H1 (cell line): Measurements from ENCODE around the gene NFAT5. TPM values are rescaled to one million over a fixed set of nuclear protein-coding genes. Genes with fewer than 3 reads are reported as not detected.

Experiments
- CTCF ChIA-PET: fragments of 300-600 bp; sonication (Branson Sonifier 250); formaldehyde crosslinking; loops from one replicate; lab custom pipeline; 2021; ENCODE audit not compliant: partially characterized antibody; lab: Charles Lee
- POLR2A ChIA-PET: fragments of 300-600 bp; sonication (Branson Sonifier 250); formaldehyde crosslinking; loops from one replicate; lab custom pipeline; 2021; ENCODE audit warnings: inconsistent platforms; ENCODE audit not compliant: partially characterized antibody; lab: Charles Lee
- DNase-seq, 2 experiments: peaks; one replicate each; pipeline versions ENCODE4 v3.0.0 to v3.0.0-alpha.2; 2010 to 2022; ENCODE audit warnings: low spot score in 2 of 2, low read depth in 1 of 2, mixed read lengths in 1 of 2
- FAIRE-seq: peaks from 2 replicates; lab custom pipeline; 2011; peaks lifted over from hg19 to GRCh38; lab: Jason Lieb, UNC
- H2AFZ ChIP-seq: 2 replicates; pipeline ENCODE4 v1.8.1; 2012; ENCODE audit warnings: low read length, inconsistent platforms
- H2AK5ac ChIP-seq: 2 replicates; pipeline ENCODE4 v1.6.1; 2013; ENCODE audit warnings: low read depth, low read length
- H2BK120ac ChIP-seq: replicated peaks from 2 replicates; pipeline ENCODE3; 2013; ENCODE audit warnings: low read depth, low read length, inconsistent platforms
- H2BK12ac ChIP-seq: 2 replicates; pipeline ENCODE4 v1.6.1; 2013; ENCODE audit warnings: low read depth, low read length
- H2BK15ac ChIP-seq: 2 replicates; pipeline ENCODE4 v1.6.1; 2013; ENCODE audit warnings: low read length
- H2BK20ac ChIP-seq: 2 replicates; pipeline ENCODE4 v1.6.1; 2013; ENCODE audit warnings: low read length
- H2BK5ac ChIP-seq: 2 replicates; pipeline ENCODE4 v1.6.1; 2013; ENCODE audit warnings: low read depth, low read length
- H3K14ac ChIP-seq: 2 replicates; pipeline ENCODE4 v1.6.1; 2013; ENCODE audit warnings: inconsistent platforms; ENCODE audit not compliant: insufficient read length
- H3K18ac ChIP-seq: 2 replicates; pipeline ENCODE4 v1.6.1; 2013; ENCODE audit warnings: low read length; ENCODE audit errors: extremely low read depth
- H3K23ac ChIP-seq: 2 replicates; pipeline ENCODE4 v1.6.1; 2013; ENCODE audit warnings: inconsistent platforms; ENCODE audit not compliant: insufficient read length
- H3K23me2 ChIP-seq: 2 replicates; pipeline ENCODE4 v1.6.1; 2013; ENCODE audit warnings: low read depth, low read length
- H3K27ac ChIP-seq: 2 replicates; pipeline ENCODE4 v1.6.1; 2011; ENCODE audit warnings: low read depth, low read length, inconsistent platforms
- H3K27me3 ChIP-seq, 4 experiments: replicated peaks in 1 of 4; 1 replicate in 1 of 4; 2 replicates in 3 of 4; pipeline versions ENCODE4 v1.6.1 to v1.8.1; 2011 to 2013; ENCODE audit warnings: low read length in 3 of 4, mild to moderate bottlenecking in 3 of 4, inconsistent platforms in 2 of 4, mixed read lengths in 2 of 4, moderate library complexity in 1 of 4; ENCODE audit not compliant: control insufficient read depth in 3 of 4, insufficient read depth in 3 of 4; ENCODE audit errors: extremely low read depth in 1 of 4
- H3K36me3 ChIP-seq, 4 experiments: 2 replicates each; pipeline versions ENCODE4 v1.6.1 to v1.8.1; 2011 to 2013; ENCODE audit warnings: mild to moderate bottlenecking in 4 of 4, low read length in 3 of 4, moderate library complexity in 2 of 4, control low read depth in 1 of 4, inconsistent platforms in 1 of 4; ENCODE audit not compliant: insufficient read depth in 4 of 4, control insufficient read depth in 2 of 4
- H3K4ac ChIP-seq: replicated peaks from 2 replicates; pipeline ENCODE3; 2013; ENCODE audit warnings: low read length, low read depth, mixed read lengths, inconsistent platforms; ENCODE audit not compliant: insufficient read length
- H3K4me1 ChIP-seq, 4 experiments: replicated peaks in 1 of 4; 1 replicate in 1 of 4; 2 replicates in 3 of 4; pipeline versions ENCODE4 v1.6.1 to v1.8.1; 2011 to 2013; ENCODE audit warnings: low read length in 3 of 4, inconsistent platforms in 2 of 4, mixed read lengths in 1 of 4; ENCODE audit not compliant: insufficient read depth in 4 of 4, control insufficient read depth in 3 of 4
- H3K4me2 ChIP-seq, 2 experiments: 2 replicates each; pipeline versions ENCODE4 v1.6.1 to v1.8.1; 2011 to 2013; ENCODE audit warnings: low read depth in 2 of 2, low read length in 2 of 2, control low read depth in 1 of 2, inconsistent platforms in 1 of 2, mild to moderate bottlenecking in 1 of 2; ENCODE audit not compliant: insufficient read depth in 1 of 2
- H3K4me3 ChIP-seq, 4 experiments: fragments of 200-600, 300-600 bp in 1 of 4; sonication (generic), shearing (Covaris generic), sonication (Bioruptor Twin) in 1 of 4; 2 replicates each; pipeline versions ENCODE4 v1.5.1 to v1.8.1; 2011 to 2016; ENCODE audit warnings: low read length in 4 of 4, low read depth in 3 of 4, control low read depth in 2 of 4, inconsistent platforms in 2 of 4, mild to moderate bottlenecking in 2 of 4, mixed read lengths in 1 of 4, moderate library complexity in 1 of 4; ENCODE audit not compliant: insufficient read depth in 2 of 4; ENCODE audit errors: extremely low read depth in 1 of 4
- H3K56ac ChIP-seq: replicated peaks from 2 replicates; pipeline ENCODE3; 2013; ENCODE audit warnings: low read depth, mild to moderate bottlenecking, mixed read lengths, low read length, inconsistent platforms; ENCODE audit not compliant: insufficient read length
- H3K79me1 ChIP-seq: 2 replicates; pipeline ENCODE4 v1.6.1; 2013; ENCODE audit warnings: low read depth, low read length, control low read depth
- H3K79me2 ChIP-seq, 2 experiments: 2 replicates each; pipeline versions ENCODE4 v1.6.1 to v1.8.1; 2012 to 2013; ENCODE audit warnings: low read length in 2 of 2, mild to moderate bottlenecking in 2 of 2, inconsistent platforms in 1 of 2; ENCODE audit not compliant: insufficient read depth in 2 of 2, control insufficient read depth in 1 of 2
- H3K9ac ChIP-seq, 4 experiments: replicated peaks in 1 of 4; 1 replicate in 1 of 4; 2 replicates in 3 of 4; pipeline versions ENCODE4 v1.6.1 to v1.8.1; 2011 to 2013; ENCODE audit warnings: low read depth in 3 of 4, low read length in 3 of 4, control low read depth in 2 of 4, mild to moderate bottlenecking in 2 of 4, moderate library complexity in 2 of 4, inconsistent platforms in 1 of 4; ENCODE audit errors: extremely low read depth in 1 of 4
- H3K9me3 ChIP-seq, 2 experiments: 2 replicates each; pipeline versions ENCODE4 v1.6.1 to v1.8.1; 2012 to 2013; ENCODE audit warnings: mild to moderate bottlenecking in 2 of 2, moderate library complexity in 2 of 2, control low read depth in 1 of 2, inconsistent platforms in 1 of 2, low read depth in 1 of 2, low read length in 1 of 2, mixed read lengths in 1 of 2; ENCODE audit not compliant: insufficient read depth in 2 of 2
- H4K20me1 ChIP-seq, 2 experiments: replicated peaks in 1 of 2; 2 replicates each; pipeline versions ENCODE3 to v1.8.1; 2011 to 2013; ENCODE audit warnings: inconsistent platforms in 2 of 2, low read length in 2 of 2, mild to moderate bottlenecking in 1 of 2; ENCODE audit not compliant: insufficient read depth in 2 of 2, control insufficient read depth in 1 of 2
- H4K5ac ChIP-seq: 2 replicates; pipeline ENCODE4 v1.6.1; 2013; ENCODE audit warnings: low read length, low read depth, mixed read lengths, inconsistent platforms; ENCODE audit not compliant: insufficient read length
- H4K8ac ChIP-seq: 2 replicates; pipeline ENCODE4 v1.8.0; 2013; ENCODE audit warnings: mild to moderate bottlenecking, moderate library complexity, low read length, inconsistent platforms; ENCODE audit not compliant: insufficient read depth; ENCODE audit errors: extremely low read depth
- H4K91ac ChIP-seq: replicated peaks from 2 replicates; pipeline ENCODE3; 2013; ENCODE audit warnings: low read length, mixed read lengths, inconsistent platforms; ENCODE audit not compliant: insufficient read length
- CTBP2 ChIP-seq: IDR thresholded peaks from 2 replicates; pipeline ENCODE4 v1.7.0; 2011; ENCODE audit warnings: borderline replicate concordance, mild to moderate bottlenecking, moderate library complexity, mixed read lengths, low read length; ENCODE audit not compliant: insufficient read depth, insufficient read length
- FOSL1 ChIP-seq: IDR thresholded peaks from 2 replicates; pipeline ENCODE4 v1.6.1; 2011; ENCODE audit warnings: mild to moderate bottlenecking, low read depth, low read length, moderate library complexity; ENCODE audit not compliant: insufficient read depth
- WGBS, 2 experiments: shearing (Covaris generic) in 1 of 2; methylation state at CpG; one replicate each; pipeline versions ENCODE4 v1.1.6 to v1.1.7; 2013 to 2015; ENCODE audit warnings: low lambda C conversion rate in 2 of 2, mixed read lengths in 2 of 2, inconsistent platforms in 1 of 2, low coverage in 1 of 2, missing lambda C conversion rate in 1 of 2; ENCODE audit not compliant: insufficient replicate concordance in 2 of 2, insufficient coverage in 1 of 2, insufficient read length in 1 of 2; ENCODE audit errors: extremely low coverage in 1 of 2, missing lambda C conversion rate in 1 of 2; 5-methylcytosine and 5-hydroxymethylcytosine counted together
- polyA plus RNA-seq, 7 experiments: library from polyadenylated mRNA; depleted of rRNA in 3 of 7; stranded (reverse) in 5 of 7; unstranded in 2 of 7; fragments of >200 nt in 5 of 7; fragments of 200-250 nt in 2 of 7; gene quantifications; 1 replicate in 5 of 7; 2 replicates in 1 of 7; 4 replicates in 1 of 7; pipeline versions ENCODE4 v1.2.1 to v1.2.3, GENCODE V29; 2011 to 2013; ENCODE audit warnings: missing spikeins in 2 of 7, mixed read lengths in 2 of 7
- total RNA-seq: library from RNA; stranded (reverse); fragmentation: NEBNext Ultra II Directional; extraction: Animal tissue kit (Norgen Biotek cat#: 25700); gene quantifications from 2 replicates; pipeline ENCODE4 v1.2.1, GENCODE V29; 2021
- TF ChIP-seq, protein P1 (sequence below): IDR thresholded peaks from 2 replicates; pipeline ENCODE4 v1.6.1; 2012; ENCODE audit warnings: low read length, inconsistent platforms

The NFAT5 gene
- total and polyA plus RNA-seq, 2 of the 8 experiments (the other 6 are each of a cell fraction or from before 2014, with no cell fraction given), result 8.9 to 29.0 TPM

DNA sequence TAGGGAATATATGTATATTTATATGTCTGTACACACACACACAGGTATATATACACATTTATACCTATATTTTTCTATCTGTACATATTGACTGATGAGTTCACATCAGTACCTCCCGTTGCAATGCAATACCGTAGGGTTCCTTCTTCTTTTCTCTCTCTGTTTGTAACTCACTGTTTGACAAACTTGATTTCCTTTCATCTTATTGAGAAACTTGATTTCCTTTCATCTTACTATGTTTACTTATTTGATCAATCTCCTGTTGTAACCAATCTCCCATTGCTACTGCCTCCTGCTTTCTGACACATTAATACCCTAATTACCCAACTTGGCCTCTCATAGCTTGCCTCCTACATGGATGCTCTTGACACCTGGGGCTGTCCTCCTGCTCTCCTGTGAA is 49.8 kb downstream of the NFAT5 start:
- H2BK20ac ChIP-seq, result no peak overlapping the region
- WGBS, 2 experiments, result 100% methylated on average over 2 of the region's 2 CpGs; no CpG with 5 or more reads in 1 of the 2 experiments
- no peak overlapping the region for H3K14ac ChIP-seq
- H2BK120ac ChIP-seq, result no peak overlapping the region
- no peaks in the 10 kb centered on the region for H3K23me2 ChIP-seq
- 0 out of 2 replicates have a peak, but pooled peaks cover 5% of the 10 kb centered on the region for H3K79me1 ChIP-seq
- no peaks in the 10 kb centered on the region for H3K9me3 ChIP-seq
- H3K4me2 ChIP-seq, result no peak overlapping the region
- H3K9ac ChIP-seq, result no peak overlapping the region
- H2AK5ac ChIP-seq, result no peak overlapping the region; the same call in 1 of the 2 replicates
- H3K4ac ChIP-seq, result no peak overlapping the region
- H3K23ac ChIP-seq, result no peak overlapping the region
- no peak overlapping the region for H4K5ac ChIP-seq
- H4K8ac ChIP-seq, result no peak overlapping the region
- H4K20me1 ChIP-seq, result no peaks in the 10 kb centered on the region
- H3K4me1 ChIP-seq, result peaks cover 0 to 4% (median 1%) of the 10 kb centered on the region in 4 experiments; a peak in 2 of 7 replicates
- no peak overlapping the region for H2BK15ac ChIP-seq
- no peak overlapping the region for H3K27ac ChIP-seq
- no peak overlapping the region for H4K91ac ChIP-seq
- no peaks in the 10 kb centered on the region for H3K27me3 ChIP-seq
- no peak overlapping the region for H3K4me3 ChIP-seq
- no peak for FAIRE-seq
- DNase-seq, result no peak
- POLR2A ChIA-PET, result no interaction called here
- TF ChIP-seq CTBP2 (no peak), FOSL1 (no peak)
- TF ChIP-seq, protein P1, sequence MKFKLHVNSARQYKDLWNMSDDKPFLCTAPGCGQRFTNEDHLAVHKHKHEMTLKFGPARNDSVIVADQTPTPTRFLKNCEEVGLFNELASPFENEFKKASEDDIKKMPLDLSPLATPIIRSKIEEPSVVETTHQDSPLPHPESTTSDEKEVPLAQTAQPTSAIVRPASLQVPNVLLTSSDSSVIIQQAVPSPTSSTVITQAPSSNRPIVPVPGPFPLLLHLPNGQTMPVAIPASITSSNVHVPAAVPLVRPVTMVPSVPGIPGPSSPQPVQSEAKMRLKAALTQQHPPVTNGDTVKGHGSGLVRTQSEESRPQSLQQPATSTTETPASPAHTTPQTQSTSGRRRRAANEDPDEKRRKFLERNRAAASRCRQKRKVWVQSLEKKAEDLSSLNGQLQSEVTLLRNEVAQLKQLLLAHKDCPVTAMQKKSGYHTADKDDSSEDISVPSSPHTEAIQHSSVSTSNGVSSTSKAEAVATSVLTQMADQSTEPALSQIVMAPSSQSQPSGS, result no peak
- CTCF ChIA-PET, result interaction anchor here (0.7 to 2.2 kb wide), 2 partner anchors 105 to 219 kb away, joined by 3 to 9 read pairs; no protein-coding TSS in a partner anchor
- no peak overlapping the region for H2BK12ac ChIP-seq
- H2AFZ ChIP-seq, result no peak overlapping the region
- no peak overlapping the region for H2BK5ac ChIP-seq
- H3K79me2 ChIP-seq, result peaks cover 0 to 28% of the 10 kb centered on the region in 2 experiments; a peak in 2 of 4 replicates
- H3K18ac ChIP-seq, result no peak overlapping the region
- H3K36me3 ChIP-seq, result no peaks in the 10 kb centered on the region
- no peak overlapping the region for H3K56ac ChIP-seq
